Jurkat, Clone E6-1 (cell line): ENCODE measurements around the gene TMEM186.

Experiments
- DNase-seq: peaks from one replicate; pipeline ENCODE4 v3.0.0-alpha.2; 2011; ENCODE audit warnings: low read depth, low spot score
- H3K4me3 ChIP-seq: 2 replicates; pipeline ENCODE4 v1.5.1; 2011; ENCODE audit warnings: mild to moderate bottlenecking, low read length, control low read depth, moderate library complexity

TMEM186 gene

GRCh38 chr16:8785408-8785807, 12.0 kb downstream of the TMEM186 start:
- no peak overlapping the region for H3K4me3 ChIP-seq
- no peak for DNase-seq

- H3K4me3 ChIP-seq = no peak overlapping the region
- DNase-seq = no peak
Measured at GRCh38 chr16:8782673-8783072, 14.8 kb downstream of the TMEM186 start.

GRCh38 chr16:8781797-8782196, 15.6 kb downstream of the TMEM186 start:
- H3K4me3 ChIP-seq = no peak overlapping the region
- no peak for DNase-seq

- DNase-seq = no peak
- H3K4me3 ChIP-seq = no peak overlapping the region
Measured at GRCh38 chr16:8777217-8777616, 20.2 kb downstream of the TMEM186 start.

- no peak overlapping the region for H3K4me3 ChIP-seq
- DNase-seq = no peak
Measured at GRCh38 chr16:8776129-8776584, 21.3 kb downstream of the TMEM186 start.

GRCh38 chr16:8775359-8775758, 22.1 kb downstream of the TMEM186 start:
- H3K4me3 ChIP-seq = no peak overlapping the region
- DNase-seq = no peak

GRCh38 chr16:8774208-8774607, 23.2 kb downstream of the TMEM186 start:
- DNase-seq = no peak
- H3K4me3 ChIP-seq = no peak overlapping the region

GRCh38 chr16:8773537-8773936, 23.9 kb downstream of the TMEM186 start:
- no peak overlapping the region for H3K4me3 ChIP-seq
- DNase-seq = no peak

- no peak overlapping the region for H3K4me3 ChIP-seq
- no peak for DNase-seq
Measured at GRCh38 chr16:8768692-8769091, 28.7 kb downstream of the TMEM186 start.

- H3K4me3 ChIP-seq = no peak overlapping the region
- DNase-seq = no peak
Measured at GRCh38 chr16:8768283-8768682, 29.2 kb downstream of the TMEM186 start.

GRCh38 chr16:8767176-8767575, 30.3 kb downstream of the TMEM186 start:
- no peak for DNase-seq
- H3K4me3 ChIP-seq = no peak overlapping the region

- DNase-seq = no peak
- H3K4me3 ChIP-seq = no peak overlapping the region
Measured at GRCh38 chr16:8764525-8765250, 32.8 kb downstream of the TMEM186 start.

- DNase-seq = no peak
- no peak overlapping the region for H3K4me3 ChIP-seq
Measured at GRCh38 chr16:8763899-8764298, 33.5 kb downstream of the TMEM186 start.

- no peak for DNase-seq
- H3K4me3 ChIP-seq = no peak overlapping the region
Measured at GRCh38 chr16:8763083-8763482, 34.4 kb downstream of the TMEM186 start.

GRCh38 chr16:8762254-8762653, 35.2 kb downstream of the TMEM186 start:
- DNase-seq = no peak
- no peak overlapping the region for H3K4me3 ChIP-seq

GRCh38 chr16:8761078-8761477, 36.4 kb downstream of the TMEM186 start:
- no peak overlapping the region for H3K4me3 ChIP-seq
- DNase-seq = no peak

GRCh38 chr16:8760021-8760420, 37.4 kb downstream of the TMEM186 start:
- no peak overlapping the region for H3K4me3 ChIP-seq

GRCh38 chr16:8758022-8758421, 39.4 kb downstream of the TMEM186 start:
- DNase-seq = no peak
- H3K4me3 ChIP-seq = no peak overlapping the region

More at GRCh38 chr16:8760021-8760420, 37.4 kb downstream of the TMEM186 start:
- no peak for DNase-seq

GRCh38 chr16:8756755-8757154, 40.7 kb downstream of the TMEM186 start:
- H3K4me3 ChIP-seq = no peak overlapping the region
- no peak for DNase-seq

GRCh38 chr16:8753416-8754054, 43.9 kb downstream of the TMEM186 start:
- no peak overlapping the region for H3K4me3 ChIP-seq
- peak; percentile 41 for DNase-seq

- no peak overlapping the region for H3K4me3 ChIP-seq
- no peak for DNase-seq
Measured at GRCh38 chr16:8752706-8753105, 44.7 kb downstream of the TMEM186 start.
